CD4-positive, alpha-beta T cell treated with Interleukin-10 for 1 hour (primary cell): ENCODE results near the gene NAA38.

Source experiments
- DNase-seq: peaks from one replicate; pipeline ENCODE4 v3.0.0-alpha.2; 2020

The NAA38 gene

DNA sequence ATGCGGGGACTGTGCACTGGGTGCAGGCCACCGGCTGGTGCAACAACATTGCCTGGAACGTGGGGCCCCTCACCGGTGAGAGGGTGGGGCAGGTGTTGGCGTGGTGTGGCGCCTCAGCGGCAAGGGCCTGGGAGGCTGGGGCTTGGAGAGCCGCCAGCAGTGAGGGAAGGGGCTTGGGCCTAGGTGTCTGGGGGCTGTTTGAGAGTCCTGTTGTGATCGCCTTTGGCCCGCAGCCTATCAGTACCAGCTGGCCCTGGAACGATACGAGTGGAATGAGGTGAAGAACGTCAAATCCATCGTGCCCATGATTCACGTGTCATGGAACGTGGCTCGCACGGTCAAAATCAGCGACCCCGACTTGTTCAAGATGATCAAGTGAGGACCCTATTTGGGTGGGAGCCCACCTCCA lies 5.1 kb downstream of the NAA38 start:
- DNase-seq = no peak

DNA sequence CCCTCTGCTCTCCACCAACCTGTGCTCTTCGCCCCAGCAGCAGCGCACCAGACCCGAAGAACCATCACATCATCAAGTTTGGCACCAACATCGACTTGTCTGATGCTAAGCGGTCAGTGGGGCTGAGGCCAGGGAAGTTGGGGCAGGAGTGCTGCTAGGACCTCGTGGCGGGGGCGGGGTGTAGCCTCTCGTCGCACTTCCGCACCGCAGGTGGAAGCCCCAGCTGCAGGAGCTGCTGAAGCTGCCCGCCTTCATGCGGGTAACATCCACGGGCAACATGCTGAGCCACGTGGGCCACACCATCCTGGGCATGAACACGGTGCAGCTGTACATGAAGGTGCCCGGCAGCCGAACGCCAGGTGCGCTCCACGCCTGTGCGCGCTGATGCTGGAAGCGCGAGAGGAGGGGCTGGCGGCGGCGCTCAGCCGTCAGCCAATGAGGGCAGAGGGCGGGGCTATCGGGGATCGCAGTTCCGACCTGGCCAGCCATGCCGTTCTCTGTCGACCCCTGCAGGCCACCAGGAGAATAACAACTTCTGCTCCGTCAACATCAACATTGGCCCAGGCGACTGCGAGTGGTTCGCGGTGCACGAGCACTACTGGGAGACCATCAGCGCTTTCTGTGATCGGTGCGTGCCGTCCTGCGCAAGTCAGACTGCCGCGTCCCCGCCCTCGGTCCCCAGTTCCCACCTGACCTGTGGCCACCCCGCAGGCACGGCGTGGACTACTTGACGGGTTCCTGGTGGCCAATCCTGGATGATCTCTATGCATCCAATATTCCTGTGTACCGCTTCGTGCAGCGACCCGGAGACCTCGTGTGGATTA lies 5.7 kb downstream of the NAA38 start:
- DNase-seq = peak; percentile 95

DNA sequence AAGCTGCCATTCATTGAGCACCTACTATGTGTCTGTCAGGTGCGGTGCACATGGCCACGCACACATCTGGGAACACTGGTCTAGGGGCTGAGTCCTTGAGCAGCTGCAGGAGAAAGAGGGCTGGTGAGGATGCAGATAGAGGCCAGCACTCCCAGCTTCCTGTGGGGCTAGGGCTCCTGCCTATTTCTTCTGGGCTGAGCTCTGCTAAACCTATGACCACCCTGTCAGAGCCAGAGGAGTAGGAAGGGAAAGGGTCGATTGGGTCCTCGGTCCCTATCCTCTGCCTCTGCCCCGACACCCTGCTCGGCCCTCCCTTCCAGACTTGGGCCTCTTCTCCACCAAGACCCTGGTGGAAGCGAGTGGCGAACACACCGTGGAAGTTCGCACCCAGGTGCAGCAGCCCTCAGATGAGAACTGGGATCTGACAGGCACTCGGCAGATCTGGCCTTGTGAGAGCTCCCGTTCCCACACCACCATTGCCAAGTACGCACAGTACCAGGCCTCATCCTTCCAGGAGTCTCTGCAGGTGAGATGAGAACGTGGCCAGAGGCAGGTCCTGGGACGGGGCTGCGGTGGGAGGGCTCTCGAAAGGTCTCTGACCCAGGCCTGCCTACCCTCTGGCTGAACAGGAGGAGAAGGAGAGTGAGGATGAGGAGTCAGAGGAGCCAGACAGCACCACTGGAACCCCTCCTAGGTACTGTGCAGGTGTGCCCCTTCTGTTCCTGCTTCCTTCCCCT lies 6.5 kb downstream of the NAA38 start:
- DNase-seq = peak; percentile 15

DNA sequence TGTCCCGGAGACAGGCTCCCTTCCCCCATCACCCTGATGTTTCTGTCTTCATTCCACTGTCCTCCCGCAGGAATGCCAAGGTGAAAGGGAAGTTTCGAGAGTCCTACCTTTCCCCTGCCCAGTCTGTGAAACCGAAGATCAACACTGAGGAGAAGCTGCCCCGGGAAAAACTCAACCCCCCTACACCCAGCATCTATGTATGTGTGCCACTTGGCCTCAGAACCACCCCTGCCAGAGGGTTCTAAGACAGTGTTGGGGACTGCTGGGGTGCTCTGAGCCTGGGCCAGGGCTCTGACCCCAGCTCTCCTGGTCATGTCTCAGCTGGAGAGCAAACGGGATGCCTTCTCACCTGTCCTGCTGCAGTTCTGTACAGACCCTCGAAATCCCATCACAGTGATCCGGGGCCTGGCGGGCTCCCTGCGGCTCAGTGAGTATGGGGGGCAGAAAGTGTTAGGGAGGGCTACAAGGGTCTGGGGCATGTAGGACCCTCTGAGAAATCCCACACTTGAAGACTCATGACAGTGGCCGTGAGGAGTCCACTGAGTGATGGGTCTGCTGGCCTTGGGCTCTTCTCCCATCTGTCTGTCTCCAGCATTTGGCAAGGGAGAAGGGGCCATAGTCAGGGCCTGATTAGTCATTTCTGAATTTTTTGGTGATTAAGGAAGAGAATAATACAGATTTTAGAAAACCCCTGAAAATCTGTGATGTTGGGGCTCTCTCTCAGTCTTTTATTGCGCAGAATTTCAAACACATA lies 7.4 kb downstream of the NAA38 start:
- peak; percentile 18 for DNase-seq

DNA sequence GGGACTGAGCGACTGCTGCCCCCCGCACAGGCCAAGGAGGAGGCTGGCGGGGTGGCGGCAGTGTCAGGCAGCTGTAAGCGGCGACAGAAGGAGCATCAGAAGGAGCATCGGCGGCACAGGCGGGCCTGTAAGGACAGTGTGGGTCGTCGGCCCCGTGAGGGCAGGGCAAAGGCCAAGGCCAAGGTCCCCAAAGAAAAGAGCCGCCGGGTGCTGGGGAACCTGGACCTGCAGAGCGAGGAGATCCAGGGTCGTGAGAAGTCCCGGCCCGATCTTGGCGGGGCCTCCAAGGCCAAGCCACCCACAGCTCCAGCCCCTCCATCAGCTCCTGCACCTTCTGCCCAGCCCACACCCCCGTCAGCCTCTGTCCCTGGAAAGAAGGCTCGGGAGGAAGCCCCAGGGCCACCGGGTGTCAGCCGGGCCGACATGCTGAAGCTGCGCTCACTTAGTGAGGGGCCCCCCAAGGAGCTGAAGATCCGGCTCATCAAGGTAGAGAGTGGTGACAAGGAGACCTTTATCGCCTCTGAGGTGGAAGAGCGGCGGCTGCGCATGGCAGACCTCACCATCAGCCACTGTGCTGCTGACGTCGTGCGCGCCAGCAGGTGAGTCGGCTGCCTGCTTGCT lies 8.1 kb downstream of the NAA38 start:
- peak; percentile 8 for DNase-seq

DNA sequence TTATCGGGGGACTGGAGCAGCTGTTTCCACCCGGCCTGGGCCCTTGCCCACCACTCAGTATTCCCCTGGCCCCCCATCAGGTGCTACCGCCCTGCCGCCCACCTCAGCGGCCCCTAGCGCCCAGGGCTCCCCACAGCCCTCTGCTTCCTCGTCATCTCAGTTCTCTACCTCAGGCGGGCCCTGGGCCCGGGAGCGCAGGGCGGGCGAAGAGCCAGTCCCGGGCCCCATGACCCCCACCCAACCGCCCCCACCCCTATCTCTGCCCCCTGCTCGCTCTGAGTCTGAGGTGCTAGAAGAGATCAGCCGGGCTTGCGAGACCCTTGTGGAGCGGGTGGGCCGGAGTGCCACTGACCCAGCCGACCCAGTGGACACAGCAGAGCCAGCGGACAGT lies 8.6 kb downstream of the NAA38 start:
- DNase-seq = no peak

DNA sequence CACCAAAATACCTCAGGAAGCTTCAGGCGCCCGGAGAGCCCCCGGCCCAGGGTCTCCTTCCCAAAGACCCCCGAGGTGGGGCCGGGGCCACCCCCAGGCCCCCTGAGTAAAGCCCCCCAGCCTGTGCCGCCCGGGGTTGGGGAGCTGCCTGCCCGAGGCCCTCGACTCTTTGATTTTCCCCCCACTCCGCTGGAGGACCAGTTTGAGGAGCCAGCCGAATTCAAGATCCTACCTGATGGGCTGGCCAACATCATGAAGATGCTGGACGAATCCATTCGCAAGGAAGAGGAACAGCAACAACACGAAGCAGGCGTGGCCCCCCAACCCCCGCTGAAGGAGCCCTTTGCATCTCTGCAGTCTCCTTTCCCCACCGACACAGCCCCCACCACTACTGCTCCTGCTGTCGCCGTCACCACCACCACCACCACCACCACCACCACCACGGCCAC lies 9.2 kb downstream of the NAA38 start:
- DNase-seq = peak; percentile 31

DNA sequence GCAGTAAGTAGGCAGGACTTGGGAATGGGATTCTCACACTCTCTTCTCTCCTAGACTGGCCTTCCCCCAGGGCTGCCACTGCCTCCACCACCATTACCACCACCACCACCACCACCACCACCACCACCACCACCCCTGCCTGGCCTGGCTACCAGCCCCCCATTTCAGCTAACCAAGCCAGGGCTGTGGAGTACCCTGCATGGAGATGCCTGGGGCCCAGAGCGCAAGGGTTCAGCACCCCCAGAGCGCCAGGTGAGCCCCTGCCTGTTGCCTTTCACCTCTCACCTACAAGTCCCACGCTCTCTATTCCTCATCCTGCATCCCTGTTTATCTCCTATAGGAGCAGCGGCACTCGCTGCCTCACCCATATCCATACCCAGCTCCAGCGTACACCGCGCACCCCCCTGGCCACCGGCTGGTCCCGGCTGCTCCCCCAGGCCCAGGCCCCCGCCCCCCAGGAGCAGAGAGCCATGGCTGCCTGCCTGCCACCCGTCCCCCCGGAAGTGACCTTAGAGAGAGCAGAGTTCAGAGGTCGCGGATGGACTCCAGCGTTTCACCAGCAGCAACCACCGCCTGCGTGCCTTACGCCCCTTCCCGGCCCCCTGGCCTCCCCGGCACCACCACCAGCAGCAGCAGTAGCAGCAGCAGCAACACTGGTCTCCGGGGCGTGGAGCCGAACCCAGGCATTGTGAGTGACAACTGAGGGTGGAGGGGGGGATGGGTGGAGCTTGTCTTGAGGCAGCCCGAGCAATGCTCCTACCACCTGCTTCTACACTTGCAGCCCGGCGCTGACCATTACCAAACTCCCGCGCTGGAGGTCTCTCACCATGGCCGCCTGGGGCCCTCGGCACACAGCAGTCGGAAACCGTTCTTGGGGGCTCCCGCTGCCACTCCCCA lies 10.3 kb downstream of the NAA38 start:
- DNase-seq = peak; percentile 34

DNA sequence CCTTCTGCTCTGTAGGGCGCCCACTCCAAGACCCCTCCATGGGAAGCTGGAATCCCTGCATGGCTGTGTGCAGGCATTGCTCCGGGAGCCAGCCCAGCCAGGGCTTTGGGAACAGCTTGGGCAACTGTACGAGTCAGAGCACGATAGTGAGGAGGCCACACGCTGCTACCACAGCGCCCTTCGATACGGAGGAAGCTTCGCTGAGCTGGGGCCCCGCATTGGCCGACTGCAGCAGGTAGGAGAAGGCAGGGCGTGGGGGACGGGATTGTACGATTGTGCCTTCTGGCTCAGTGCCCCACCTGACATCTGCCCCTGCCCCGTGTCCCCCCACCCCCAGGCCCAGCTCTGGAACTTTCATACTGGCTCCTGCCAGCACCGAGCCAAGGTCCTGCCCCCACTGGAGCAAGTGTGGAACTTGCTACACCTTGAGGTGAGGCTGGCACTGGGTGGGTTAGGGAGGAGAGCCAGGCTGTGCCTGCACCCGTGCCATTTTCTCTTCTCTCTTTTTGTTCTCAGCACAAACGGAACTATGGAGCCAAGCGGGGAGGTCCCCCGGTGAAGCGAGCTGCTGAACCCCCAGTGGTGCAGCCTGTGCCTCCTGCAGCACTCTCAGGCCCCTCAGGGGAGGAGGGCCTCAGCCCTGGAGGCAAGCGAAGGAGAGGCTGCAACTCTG lies 11.2 kb downstream of the NAA38 start:
- peak; percentile 9 for DNase-seq

DNA sequence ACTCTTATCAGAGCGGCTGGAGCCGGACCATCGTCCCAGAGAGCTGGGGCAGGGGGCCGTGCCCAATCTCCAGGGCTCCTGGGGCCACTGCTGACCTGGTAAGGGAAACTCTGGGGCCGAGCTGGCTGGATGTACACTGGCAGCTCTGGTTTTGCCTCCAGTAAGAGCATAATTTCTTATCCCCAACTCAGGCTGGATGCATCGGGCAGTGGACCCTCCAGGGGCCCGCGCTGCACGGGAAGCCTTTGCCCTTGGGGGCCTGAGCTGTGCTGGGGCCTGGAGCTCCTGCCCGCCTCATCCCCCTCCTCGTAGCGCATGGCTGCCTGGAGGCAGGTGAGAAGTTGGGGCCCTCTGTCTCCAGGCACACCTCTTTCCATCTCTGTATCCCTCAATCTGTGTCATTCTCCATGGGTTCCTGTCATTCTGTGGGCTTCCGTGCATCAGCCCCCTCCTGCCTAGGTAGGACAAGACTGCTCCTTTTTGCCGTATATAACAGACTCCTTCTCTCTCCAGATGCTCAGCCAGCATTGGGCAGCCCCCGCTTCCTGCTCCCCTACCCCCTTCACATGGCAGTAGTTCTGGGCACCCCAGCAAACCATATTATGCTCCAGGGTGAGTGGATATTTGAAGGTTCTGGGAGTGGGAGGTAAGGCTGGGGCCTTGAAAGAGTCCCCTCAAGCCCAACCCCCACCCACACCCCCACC lies 11.8 kb downstream of the NAA38 start:
- peak; percentile 15 for DNase-seq

DNA sequence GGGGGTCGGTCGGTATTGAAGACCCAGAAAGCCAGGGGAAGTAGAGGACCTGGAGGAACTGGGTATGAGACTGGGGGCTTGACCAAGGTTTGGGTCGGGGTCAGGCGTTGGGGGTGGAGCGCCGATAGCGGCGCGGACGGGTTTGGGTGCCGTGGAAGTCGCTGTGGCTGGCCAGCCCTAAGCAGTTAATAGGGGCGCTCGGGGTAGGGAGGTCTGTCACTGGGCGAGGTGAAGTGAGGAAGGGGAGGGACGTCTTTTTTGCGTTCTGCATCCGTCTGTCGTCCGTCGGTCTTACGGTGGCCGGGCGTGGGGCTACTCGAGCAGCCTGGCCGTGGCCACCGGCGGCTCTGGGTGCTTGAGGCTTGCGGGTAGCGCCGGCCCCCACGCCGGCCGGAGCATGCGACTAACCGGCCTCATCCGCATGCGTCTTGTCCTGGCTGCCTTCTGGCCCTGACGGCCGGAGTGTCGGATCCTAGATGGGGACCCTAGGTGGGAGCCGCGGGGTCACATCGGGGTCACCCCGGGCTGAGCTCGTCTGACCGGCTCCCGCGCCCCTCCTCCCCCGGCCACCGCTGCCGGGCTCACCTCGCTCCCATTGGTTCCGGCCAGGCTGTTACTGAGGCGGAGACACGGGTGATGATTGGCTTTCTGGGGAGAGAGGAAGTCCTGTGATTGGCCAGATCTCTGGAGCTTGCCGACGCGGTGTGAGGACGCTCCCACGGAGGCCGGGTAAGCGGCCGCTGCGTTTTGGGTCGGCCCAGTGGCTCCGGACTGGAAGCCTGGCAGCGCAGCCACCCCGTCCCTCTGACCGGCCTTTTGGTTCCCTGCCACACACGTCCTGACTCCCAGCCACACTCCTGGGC lies 12.8 kb downstream of the NAA38 start:
- DNase-seq = peak; percentile 91

DNA sequence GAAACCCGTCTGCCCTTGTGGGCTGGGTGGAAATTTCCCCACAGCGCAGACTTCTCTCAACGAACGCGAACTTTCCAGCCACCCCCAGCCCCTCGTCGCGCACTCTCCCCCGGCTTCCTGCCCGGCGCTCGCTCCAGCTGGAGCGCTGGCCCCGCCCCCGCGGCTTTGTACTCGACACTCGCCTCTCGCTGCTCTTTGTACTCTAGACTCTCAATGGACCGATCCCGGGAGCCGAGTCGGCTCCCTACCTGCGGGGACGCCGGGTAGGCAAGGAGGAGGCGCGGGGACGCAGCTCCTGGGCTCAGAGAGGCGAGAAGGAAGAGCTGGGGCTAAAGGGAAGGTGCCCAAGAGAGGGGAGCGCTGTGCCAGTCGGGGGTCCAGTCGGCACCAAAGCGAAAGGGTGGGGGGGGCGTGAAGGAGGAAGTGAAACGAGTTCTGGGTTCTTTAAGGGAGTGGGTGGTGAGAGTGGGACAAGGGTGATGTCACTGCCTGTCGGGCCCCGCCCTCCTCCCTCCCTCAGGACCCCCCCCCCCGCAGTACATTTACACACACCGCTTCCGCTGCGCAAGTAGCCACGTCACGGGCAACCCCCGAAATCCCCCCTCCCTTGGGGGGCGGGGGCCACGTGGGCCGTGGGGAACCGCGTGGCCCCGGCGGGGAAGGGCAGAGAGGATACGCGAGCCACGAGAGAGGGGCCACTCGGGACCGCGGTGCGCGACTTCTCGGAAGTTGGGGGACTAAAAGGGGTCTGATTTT lies 13.6 kb downstream of the NAA38 start:
- DNase-seq = peak; percentile 96

DNA sequence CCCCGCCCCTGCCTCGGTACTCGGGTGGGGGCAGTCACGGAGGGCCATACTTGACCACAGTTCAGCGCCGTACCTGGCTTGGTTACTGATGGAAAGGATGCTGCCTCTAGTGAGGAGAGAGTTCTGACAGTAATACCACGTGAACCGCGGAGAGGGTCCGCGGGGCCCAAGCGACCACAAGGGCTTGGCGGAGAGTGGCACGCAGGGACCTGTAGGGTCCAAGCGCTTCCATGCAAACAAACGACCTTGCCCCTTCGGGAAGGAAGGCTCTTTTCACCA lies 14.2 kb downstream of the NAA38 start:
- DNase-seq = no peak

DNA sequence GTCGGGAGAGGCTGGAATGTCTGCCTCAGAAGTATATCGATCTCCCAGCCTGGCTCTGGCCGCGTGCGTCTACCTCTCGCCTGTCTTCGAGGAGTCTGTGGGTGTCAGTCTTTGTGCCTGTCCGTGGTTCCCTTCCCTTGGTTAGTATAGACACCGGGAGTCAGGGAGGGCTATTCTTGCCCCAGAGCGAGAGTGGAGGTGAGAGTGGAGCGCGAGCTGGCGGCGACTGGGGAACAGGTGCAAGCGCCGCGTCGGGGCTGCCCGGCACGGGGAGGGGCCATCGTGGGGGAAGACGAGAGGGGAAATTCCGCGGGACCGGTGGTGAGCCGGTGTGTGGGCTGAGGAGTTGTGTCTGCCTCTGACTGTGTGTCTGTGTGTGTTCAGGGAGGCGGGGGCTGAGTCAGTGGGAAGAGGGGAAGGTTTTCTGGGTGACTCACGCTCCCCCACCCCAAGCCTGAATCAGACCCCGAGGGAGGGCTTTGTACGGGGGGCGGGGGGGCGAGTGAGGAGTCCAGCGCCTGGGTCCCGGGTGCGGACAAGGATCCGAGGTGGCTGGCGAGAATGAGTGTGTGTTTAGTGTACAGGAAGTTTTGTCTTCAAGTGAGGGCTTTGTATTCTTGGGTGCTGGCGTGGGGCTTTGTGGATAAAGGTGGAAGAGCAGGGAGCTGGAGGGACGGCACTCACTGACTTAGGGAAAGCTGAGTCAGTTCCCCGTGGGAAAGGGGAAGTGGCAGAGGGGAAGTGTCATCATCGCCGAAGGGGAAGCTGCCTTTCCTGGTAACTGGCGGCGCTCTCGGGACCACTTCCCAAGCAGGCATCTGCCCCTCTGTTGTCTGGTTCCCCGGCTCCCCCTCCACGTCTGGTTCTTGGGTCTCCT lies 14.7 kb downstream of the NAA38 start:
- peak; percentile 98 for DNase-seq

DNA sequence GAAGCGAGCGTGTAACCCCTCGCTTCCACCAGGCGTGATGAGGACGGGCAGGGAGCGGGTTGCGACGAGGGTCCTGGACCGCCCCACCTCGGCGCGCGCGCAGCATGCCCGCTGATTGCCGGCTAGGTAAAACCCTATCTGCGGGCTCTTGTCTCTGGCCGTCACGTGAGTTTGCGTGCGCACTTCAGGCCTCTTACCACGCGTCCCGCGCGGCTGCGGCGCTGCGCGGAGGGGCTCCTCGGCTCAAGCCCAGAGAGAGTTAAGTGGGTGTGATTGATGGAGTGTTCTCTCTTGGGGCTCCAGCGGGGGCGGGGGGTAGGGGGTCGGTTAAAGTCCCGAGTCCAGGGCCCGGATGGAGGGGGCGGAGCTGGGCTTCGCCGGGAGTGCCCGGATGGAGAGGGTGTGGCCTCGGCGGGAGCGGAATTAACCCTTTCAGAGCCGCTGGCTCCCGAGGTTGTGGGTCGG lies 15.4 kb downstream of the NAA38 start:
- DNase-seq = peak; percentile 87

DNA sequence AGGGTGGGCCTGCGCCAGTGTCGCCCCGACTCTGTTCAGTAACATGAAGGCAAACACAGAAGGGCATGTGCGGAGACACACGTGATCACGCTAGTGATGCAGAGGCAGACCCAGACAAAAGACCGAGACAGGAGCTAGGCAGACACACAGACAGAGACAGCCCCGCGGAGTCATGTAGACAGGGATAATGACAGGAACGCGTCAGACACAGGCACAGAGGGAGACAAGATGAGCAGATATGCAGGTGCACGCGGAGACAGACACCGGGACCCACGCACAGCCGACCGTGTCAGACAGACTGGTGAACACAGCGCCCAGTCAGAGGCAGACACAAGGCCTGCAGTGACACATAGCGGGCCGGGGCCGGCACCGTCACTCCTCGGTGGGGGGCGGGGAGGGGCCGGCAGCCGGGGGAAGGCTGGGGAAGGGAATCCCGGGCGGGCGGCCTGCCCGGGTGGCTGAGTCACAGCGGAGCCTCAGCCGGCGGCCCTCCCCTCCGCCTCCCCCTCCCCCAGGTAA lies 15.9 kb downstream of the NAA38 start:
- peak; percentile 93 for DNase-seq

DNA sequence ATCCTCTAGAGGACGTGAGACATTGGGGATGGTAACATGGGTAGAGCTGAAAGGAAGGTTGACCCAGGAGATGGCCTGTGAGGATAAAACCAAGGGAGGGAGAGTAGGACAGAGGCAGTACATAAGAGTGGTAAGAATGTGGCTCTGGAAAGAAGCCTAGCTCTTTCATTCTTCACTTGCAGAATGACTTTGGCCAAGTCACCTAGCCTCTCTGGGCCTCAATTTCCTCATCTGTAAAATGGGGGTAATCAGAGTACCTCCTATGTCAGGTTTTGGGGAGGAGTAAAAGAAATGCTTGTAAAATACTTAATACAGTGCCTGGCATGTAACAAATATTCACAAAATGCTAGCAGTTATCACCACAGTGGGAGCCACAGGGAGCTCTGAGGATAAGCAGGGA lies 16.5 kb downstream of the NAA38 start:
- no peak for DNase-seq

DNA sequence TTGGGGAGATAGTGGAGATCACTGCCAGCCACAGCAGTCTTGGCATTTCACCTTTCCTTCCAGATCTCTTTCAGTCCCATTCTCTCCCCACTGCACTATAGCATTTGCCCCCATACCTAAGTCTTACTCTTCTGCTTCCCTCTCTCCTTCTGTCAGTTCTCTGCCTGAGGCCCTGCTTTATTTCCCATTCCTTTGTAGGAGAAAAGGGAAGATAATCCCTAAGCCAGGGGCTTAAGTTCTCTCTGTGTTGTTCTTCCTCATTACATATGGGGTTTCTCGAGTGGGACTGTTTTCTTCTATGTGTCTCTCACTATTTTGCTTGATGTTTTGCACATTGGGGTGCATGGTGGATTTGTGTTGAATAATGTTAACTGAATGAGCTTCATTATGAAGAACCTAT lies 16.9 kb downstream of the NAA38 start:
- no peak for DNase-seq
